AG09309 (cell line): ENCODE measurements around the gene CCDC172.

Source experiments
- DNase-seq: peaks from one replicate; pipeline ENCODE4 v3.0.0-alpha.2; 2010; ENCODE audit warnings: low read depth
- H3K4me3 ChIP-seq: 2 replicates; pipeline ENCODE4 v1.5.1; 2011; ENCODE audit warnings: mild to moderate bottlenecking, low read depth, low read length, moderate library complexity; ENCODE audit not compliant: control insufficient read depth
- TF ChIP-seq, protein P1 (sequence below): IDR thresholded peaks from 2 replicates; pipeline ENCODE4 v1.5.1; 2011; ENCODE audit warnings: mild to moderate bottlenecking, low read depth, low read length, inconsistent platforms; ENCODE audit not compliant: insufficient read depth, control insufficient read depth; ENCODE audit errors: missing control alignments

The CCDC172 gene

GRCh38 chr10:116292493-116292892 is 31.8 kb upstream of the CCDC172 start:
- DNase-seq = no peak
- TF ChIP-seq, protein P1, sequence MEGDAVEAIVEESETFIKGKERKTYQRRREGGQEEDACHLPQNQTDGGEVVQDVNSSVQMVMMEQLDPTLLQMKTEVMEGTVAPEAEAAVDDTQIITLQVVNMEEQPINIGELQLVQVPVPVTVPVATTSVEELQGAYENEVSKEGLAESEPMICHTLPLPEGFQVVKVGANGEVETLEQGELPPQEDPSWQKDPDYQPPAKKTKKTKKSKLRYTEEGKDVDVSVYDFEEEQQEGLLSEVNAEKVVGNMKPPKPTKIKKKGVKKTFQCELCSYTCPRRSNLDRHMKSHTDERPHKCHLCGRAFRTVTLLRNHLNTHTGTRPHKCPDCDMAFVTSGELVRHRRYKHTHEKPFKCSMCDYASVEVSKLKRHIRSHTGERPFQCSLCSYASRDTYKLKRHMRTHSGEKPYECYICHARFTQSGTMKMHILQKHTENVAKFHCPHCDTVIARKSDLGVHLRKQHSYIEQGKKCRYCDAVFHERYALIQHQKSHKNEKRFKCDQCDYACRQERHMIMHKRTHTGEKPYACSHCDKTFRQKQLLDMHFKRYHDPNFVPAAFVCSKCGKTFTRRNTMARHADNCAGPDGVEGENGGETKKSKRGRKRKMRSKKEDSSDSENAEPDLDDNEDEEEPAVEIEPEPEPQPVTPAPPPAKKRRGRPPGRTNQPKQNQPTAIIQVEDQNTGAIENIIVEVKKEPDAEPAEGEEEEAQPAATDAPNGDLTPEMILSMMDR = no peak

GRCh38 chr10:116296291-116296721 is 27.9 kb upstream of the CCDC172 start:
- DNase-seq = no peak

More at GRCh38 chr10:116292493-116292892, 31.8 kb upstream of the CCDC172 start:
- H3K4me3 ChIP-seq = no peak overlapping the region

DNA sequence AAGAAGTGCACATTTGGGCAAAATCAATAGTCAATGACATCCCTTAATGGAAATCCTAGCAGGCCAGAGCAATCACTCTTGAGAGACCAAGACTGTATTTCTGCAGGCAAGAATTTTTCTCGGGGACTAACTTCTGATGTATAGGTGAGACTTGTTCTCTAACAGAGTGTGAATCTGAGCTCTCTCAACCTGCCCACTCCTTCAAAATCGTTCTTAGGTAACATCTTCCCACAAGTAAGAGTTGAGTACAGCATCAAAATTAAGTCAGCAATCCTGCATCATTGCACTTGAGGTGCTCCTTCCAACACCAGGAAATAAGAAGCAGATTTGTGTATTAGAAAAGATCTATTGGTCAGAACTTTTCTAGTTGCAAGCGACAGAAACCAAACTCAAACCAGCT is 25.7 kb upstream of the CCDC172 start:
- TF ChIP-seq, protein P1 = no peak
- no peak for DNase-seq
- no peak overlapping the region for H3K4me3 ChIP-seq

More at GRCh38 chr10:116296291-116296721, 27.9 kb upstream of the CCDC172 start:
- TF ChIP-seq, protein P1 = no peak
- H3K4me3 ChIP-seq = no peak overlapping the region

DNA sequence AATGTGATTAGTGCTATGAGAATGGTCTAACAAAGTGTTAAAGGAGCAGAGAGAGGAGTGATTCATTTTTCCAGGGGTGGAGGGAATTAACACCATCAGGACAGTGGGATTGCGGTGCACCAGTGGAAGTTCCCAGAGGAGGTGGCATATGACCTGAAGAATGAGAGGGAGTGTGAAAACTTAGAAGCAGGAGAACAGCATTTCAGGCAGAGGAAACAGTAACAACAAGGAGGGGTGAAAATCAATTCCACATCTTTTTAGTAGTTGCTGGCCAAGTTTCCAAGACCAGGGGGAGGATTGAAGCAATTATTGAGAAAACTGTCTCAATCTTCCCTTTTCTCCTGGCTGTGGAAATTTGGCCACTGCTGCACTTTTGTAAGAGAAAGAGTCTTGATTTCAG is 23.7 kb upstream of the CCDC172 start:
- H3K4me3 ChIP-seq = no peak overlapping the region
- DNase-seq = no peak
- TF ChIP-seq, protein P1 = no peak

DNA sequence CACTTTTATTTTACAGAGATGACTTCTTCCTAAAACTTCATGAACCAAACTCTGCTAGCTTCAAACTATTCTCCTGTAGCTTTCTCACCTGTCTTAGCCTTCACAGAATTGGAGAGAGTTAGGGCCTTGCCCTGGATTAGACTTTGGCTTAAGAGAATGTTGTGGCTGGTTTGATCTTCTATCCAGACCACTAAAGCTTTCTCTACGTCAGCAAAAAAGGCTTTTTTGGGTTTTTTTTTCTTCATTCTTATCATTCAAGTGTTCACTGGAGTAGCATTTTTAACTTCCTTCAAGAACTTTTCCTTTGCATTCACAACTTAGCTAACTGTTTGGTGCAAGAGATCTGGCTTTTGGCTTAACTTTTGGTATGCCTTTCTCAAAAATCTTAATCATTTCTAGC is 19.3 kb upstream of the CCDC172 start:
- DNase-seq = no peak
- no peak overlapping the region for H3K4me3 ChIP-seq
- TF ChIP-seq, protein P1 = no peak

DNA sequence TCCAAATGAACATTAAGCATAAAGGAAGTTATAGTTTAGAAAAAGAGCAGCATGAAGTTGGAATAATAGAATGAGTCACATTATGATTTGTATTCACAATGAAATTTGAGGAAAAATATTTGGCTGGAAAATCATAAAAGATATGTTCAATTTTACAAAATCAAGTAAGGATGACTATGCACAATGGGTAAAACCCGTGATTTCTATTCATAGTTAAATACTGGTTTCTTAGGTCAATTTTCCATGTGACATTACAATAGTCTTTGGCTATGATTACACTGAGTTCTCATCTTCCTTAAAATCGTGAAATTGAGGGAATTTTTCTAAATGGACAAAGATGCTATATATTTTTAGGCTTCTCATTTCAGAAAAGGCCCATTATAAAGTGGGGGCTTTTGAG is 17.4 kb upstream of the CCDC172 start:
- TF ChIP-seq, protein P1 = no peak
- no peak for DNase-seq
- no peak overlapping the region for H3K4me3 ChIP-seq

GRCh38 chr10:116307455-116307854 is 16.8 kb upstream of the CCDC172 start:
- H3K4me3 ChIP-seq = no peak overlapping the region
- no peak for DNase-seq
- TF ChIP-seq, protein P1 = no peak
